ENCODE results near the gene PSD2.

The PSD2 gene

DNA sequence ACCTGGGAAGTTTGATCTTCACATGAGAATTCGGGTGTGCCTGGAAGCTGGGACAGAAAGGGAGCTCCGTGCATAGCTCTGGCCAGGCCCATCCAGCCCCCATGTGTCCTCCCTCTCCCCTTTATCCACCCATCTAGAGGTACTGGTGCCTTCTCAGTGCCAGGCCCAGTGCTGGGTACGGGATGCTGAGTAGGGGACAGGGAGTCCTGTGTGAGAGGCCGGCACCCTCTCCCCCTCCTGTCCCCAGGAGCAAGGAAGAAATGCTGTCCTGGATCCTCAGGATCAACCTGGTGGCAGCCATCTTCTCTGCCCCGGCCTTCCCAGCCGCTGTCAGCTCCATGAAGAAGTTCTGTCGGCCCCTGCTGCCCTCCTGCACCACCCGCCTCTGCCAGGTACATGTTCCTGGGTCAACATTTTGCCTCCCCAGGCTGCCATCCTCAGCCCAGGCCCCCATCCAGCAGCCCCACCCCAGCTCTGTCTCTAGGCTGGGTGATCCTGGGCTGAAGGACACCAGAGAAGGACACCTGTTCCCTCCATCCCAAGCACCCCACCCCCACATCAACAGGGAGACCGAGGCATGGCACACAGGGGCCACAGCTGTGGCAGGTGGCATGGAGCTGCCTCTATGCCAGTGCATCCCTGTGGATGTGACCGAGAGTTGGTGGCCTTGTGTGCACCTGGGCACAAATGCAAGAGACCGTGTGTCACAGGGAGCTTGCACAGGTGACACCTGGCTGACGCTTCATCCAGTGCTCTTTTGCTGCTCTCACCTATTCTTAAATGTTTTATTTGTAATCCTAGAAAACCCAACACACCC, 43.0 kb downstream of the PSD2 start:
- no peak for DNase-seq

DNA sequence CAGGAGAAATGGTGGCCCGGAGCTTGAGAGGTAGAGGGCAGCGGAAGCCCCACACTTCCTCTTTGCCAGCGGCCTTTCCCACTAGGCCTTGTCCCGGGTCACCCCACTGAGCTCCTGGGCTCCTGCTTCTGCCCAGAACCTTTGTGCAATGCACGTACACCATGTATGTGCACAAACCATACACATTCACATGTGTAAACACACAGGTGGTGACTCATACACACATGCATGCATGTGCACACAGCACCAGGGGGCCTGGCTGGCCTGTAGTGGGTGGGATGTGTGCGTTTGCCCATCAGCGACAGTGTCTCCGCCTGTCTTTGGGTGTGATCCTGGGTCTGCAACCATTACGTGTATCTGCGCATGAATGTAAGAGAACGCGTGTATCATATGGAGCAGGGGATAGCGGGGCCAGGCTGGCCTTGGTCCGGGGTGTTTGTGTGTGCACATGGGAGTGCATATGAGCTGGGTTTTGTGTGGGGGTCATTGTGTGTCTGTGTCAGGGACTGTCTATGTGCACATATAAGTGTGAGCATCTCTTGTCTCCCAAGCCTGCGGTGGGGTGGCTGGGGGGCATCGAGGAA, 43.7 kb downstream of the PSD2 start:
- no peak for DNase-seq

DNA sequence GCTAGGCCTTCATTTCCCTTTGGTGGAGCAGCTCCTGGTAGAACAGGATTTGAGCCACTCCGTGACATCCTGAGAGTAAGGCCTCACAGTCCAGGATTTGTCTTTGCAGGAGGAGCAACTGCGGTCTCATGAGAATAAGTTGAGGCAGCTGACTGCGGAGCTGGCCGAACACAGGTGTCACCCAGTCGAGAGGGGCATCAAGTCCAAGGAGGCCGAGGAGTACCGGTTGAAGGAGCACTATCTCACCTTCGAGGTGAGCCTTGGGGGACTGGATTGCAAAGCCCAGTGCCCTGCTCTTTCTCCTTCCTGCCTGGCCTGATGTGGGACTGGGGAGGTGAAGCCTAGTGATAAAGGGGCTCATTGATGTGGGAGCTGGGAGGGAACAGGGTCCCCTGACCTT, 44.3 kb downstream of the PSD2 start:
- no peak for DNase-seq

DNA sequence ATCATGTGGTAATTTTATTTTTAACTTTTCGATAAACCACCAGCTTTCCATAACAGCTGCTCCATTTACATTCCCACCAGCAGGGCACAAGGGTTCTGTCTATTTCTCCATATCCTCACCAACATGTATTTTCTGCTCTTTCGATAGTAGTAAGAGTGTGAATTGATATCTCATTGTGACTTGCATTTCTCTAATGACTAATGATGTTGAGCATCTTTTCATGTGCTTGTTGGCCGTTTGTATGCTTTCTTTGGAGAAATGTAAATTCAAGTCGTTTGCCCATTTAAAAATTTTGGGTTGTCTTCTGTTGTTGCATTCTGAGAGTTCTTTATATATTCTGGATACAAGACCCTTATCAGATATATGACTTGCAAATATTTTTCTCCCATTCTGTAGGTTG, 45.9 kb downstream of the PSD2 start:
- DNase-seq, result no peak

DNA sequence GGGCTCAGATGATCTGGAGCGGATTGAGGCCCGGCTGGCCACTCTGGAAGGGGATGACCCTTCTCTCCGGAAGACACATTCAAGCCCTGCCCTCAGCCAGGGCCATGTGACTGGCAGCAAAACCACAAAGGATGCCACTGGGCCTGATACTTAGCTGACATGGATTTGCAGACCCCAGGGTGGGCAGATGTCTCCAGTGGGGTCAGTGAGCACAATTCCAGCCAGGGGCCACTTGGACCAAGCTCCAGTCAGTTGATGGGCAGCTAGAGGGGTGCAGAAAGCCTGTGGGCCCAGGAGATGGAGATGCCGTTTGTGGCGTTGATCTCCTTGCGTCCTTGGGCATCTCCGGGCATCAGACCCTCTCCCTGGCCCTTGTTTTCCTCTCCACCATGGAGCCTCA, 46.7 kb downstream of the PSD2 start:
- DNase-seq, result no peak

DNA sequence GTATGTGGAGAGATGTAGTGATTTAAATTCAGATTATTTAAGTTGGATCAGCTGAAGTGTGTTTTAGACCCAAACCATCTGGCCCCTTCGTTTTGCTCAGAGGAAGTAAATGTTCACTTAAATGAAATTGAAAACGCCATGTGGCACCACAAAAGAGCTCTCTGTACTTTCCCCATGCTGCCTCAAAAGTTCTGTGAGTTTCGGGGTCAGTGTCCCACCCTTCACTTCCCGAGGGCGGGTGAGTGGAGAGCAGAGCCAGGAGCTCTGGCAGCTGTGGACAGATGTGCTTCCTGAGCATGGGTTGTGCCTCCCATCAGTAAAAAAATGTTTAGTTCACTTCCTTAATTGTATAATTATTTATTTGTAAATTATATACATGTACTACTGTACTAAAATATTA, 48.4 kb downstream of the PSD2 start:
- DNase-seq, result no peak

DNA sequence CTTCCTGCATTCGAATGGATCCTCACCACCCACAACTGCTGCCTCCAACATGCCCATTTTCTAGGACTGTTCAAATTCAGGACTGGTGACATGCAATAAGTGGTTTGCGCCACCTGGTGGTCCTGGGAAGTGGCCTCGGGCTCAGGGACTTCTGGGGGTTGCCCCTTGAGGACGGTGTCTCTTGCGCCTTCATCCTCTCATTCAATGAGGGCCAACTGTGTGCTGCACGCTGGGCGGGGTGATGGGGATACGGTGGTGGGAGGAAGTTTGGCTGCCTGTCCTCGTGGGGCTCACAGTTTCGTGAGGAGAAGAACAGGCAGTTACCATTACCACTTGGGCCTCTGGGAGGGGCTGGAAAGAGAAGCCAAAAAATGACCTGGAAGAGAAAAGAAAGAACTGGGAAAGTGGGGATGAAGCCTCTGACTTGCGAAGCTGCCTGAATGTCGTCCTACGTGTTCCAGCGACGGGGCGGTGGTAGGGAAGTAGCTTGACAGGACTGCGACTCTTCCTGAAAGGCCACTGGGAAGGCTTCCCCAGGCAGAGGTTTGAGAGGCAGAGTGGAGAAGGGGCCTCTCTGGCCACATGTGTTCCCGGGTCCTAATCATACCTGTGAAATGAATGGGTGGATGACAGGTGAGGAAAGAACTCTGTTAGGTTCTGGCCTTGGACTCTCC, 49.0 kb downstream of the PSD2 start:
- DNase-seq, result peak; percentile 17

DNA sequence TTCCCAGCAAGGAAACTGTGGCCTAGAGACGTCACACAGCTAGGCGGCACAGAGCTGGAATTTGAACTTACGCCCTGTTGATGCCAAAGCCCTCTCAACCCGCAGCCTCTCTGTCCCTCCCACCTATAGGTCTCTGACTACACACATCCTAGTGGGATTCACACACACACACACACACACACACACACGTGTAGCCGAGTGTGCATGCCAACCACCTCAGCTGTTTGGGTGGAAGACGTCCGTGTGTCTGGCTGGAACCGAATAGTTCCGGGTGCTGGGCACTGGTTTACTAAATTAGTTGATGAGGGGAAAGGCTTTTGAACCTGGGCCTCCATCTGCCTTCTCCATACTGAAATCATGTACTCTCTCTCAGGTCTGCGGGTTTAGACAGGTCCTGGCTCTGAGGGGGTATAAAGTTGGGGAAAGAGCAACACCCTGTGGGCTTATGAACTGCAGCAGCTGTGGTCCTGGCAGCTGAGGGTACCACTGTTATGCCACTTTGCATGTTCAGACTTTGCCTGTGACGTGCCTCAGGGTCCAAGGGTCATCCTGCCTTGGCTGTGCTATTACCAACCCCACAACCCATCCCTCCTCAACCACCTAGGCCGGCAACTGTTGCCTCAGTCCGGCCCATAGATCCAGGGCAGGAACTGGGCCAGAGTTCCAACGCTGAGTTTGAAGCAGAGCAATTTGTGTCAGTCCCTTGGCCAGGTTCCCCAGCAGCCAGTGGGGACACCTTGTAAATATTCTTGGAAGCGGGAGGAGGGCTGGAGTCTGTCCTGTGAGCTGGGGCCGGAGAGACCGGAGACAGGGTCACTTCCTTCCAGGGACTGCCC, 50.5 kb downstream of the PSD2 start:
- DNase-seq, result no peak

DNA sequence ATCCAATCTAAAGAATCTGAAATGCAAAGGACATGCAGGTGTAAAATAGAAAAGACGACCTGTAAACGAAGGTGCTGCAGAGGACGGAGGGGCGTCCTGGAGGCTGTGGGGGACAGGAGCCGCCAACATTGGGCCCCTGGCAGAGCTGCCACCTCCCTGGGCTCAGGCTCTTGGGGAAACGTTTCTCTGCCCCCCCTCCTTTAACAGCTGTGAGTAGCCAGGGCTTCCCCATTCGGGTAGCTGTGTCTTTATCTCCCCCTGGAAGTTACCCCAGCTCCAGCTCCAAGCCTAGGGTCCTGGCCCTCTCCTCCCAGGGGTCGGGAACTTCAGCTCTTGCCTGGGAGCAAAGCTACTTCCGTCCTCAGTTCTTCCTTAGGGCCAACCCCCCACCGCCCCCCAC, 51.5 kb downstream of the PSD2 start:
- DNase-seq, result no peak

DNA sequence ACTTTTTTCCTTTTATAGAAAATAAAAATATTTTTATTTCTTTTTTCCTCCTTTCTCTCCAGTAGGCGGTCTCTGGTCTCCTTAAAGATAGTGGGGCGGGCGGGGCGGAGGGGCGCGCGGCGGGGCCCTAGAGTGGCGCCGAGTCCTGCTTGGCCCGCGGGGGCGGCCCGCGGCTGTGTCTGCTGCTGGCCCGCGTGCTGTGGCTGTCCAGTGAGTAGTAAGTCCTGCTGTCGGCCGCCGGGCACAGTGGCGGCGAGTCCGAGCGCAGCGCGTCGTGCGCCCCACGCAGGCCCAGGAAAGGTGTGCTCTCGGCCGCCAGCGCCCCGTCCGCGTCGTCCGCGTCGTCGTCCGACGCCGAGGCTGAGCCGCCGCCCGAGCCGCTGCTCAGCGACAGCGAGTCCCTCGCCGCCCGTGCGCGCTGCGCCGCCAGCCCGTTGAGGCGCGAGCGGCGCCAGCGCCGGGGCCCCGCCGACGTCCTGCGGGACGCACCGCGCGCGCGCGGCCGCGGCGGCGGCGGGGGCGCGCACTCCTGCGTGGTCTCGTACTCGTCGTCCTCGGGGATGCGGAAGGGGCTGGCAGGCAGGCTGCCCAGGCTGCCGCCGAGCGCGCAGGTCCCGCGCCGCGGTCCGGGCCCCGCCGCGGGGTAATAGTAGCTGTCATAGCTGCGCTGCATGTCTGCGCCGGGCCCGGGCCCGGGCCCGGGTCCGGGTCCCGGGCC, 52.3 kb downstream of the PSD2 start:
- no peak for DNase-seq

DNA sequence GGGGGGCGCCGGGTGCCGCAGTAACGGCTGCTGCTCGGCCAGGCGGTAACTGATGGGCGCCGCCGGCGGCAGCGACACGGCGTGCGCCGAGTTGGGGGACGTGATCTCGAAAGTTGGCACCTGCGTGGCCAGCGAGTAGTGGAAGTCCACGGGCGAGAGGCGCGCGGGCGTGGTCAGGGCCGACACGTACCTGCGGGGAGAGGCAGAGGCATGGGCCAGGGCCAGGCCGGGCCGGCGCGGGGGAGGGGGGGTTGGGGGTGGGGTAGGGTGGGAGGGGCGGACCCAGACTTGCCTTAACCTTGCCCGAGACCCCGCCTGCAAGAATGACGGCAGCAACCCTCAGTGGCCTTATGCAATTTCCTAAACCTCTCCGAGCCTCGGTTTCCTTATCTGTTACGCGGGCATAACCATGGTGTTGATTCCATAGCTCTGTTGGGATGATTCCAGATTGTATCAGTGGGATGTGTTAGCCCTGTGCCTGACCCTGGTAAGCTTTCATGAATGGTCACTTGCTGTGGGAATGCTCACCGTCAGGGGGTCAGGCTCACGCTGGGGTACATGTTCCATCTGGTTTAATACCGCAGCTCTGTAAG, 53.0 kb downstream of the PSD2 start:
- no peak for DNase-seq

DNA sequence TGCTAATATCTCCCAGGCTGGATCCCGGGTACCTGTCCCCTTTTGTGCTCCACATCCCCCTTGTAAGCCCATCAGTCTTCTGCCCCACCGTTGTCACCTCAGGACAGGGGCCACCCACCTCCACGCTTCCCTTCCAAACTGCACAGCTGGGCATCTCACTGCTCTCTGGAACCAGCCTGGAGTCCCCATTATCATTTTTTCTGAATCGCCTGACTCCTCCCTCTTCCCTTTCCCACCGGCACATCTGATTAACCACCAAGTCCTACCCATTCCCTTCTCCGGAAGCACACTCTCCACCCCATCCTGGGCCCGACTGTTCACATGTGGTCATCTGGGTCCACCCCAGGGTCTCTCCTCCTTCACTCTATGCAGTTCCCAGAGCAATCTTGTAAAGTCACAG, 53.9 kb downstream of the PSD2 start:
- no peak for DNase-seq

DNA sequence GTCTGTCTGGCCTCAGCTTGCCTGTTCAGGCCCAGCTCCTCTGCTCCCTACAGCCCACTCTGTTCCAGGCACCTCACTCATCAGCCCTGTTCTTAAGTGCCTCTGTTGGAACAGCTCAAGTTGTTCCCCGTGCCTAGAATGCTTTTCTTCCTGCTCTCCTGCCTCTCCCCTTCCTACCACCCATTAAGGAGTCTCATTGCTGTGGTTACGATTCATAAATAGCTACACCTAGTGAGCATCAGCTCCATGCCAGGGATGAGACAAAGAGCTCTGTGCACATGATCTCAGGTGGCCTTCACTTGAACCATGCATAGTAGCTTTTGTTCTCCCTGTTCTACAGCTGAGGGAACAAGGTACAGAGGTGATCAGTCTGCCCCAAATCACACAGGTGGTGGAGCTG, 54.3 kb downstream of the PSD2 start:
- DNase-seq, result no peak

DNA sequence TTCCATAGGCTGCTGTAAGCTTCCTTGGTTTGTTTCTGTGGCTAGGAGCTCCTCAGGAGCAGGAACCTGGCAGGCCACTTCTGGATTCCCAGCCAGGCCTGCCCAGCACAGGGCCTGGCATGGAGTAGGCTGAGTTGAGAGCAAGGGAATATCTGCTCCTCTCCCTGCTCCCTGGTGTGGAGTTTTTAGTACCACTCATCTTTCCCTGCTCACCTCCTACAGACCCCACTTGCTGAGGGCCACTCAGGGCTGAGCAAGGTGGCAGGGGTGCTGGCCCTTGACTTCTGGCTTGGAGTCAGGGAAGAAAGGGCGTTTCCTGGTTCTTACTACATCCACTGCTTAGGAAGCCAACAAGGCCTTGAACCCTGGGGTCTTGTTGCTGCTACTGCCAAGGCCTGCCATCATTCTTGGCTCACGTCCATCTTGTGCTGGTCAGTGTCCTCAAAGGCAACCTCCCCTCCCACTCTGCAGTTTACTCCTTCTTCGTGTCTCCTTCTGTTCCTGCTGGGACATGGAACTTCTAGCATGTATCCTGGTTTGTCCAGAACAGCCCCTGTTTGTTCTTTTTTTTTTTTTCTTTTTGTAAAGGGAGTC, 54.9 kb downstream of the PSD2 start:
- no peak for DNase-seq

DNA sequence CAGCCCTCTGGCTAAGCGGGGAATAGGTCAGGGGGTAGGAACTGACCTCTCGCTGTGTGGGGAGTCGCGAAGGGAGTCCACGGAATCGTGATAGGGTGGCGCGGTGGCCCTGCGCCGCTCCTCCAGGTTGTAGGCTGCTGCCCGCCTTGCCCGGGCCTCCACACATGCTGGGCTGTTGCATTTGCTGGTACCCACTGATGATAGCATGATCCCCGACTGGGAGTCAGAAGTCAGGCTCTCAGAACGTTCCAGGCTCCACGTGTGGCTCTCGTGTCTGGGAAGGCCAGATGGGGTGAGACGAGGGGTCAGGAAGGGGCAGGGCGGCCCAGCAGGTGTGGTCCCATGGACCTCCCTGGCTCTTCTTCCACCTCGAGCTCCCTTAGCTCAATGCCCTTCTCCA, 56.0 kb downstream of the PSD2 start:
- DNase-seq, result no peak

DNA sequence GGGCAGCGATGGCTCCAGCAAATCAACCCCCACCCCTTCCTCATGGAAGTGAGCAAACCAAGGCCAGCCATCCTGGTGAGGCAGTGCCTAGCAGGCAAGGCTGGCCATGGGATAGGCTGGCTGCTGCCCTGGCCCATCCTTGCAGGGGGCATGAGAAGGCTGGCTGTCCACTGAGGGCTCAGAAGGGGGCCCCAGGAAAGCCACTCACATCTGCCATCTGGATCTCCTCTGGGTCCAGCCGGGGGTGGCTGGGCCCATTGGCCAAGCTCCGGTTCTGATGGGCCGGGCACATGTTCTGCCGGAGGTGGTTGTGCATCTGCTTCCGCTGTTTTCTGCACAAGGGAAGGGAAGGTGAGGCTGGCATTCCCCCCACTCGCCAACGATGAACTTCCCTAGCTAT, 57.1 kb downstream of the PSD2 start:
- no peak for DNase-seq

DNA sequence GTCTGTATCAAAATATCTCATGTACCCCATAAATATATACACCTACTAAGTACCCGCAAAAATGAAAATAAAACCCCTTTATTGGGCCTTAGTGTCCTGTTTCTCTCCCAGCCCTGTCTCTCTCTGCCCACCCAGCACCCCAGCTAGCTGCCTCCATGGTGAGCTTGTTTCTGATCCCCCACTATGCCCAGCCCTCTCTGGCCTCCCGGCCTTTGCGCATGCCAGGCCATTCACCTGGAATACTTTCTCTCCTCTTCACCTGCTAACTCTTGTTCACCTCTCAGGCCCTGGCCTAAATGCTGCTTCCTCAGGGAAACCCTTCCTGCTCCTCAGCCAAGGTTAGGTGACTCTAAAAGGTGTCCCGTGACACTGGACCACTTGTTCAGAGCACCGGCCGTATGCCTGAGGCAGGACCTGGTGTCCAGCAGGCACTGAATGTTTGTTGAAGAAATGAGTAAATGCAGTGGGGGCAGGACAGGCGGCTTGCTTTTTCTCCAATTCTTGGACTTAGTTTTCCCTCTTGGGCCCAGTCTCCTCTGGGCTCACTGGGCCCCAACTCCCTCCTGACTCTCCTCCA, 58.5 kb downstream of the PSD2 start:
- DNase-seq, result no peak

DNA sequence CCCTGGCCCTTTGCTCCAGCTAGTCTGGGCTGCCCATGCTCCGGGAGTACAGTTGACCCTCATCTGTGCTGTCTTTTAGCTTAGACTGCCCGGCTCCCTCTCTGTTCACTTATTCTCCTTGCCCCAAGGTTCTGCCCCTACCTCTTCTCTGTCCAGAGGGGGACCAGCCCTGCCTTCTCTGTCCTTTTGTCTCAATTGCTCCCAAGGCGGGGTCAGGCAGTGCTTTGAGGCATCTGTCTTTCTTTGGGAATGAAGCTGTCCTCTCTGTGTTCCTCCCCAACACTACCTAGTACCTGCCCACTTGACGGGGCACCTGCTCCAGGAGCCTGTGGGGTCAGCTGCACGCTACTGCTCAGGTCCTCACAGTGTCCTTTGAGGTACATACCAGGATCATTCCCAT, 59.3 kb downstream of the PSD2 start:
- no peak for DNase-seq

DNA sequence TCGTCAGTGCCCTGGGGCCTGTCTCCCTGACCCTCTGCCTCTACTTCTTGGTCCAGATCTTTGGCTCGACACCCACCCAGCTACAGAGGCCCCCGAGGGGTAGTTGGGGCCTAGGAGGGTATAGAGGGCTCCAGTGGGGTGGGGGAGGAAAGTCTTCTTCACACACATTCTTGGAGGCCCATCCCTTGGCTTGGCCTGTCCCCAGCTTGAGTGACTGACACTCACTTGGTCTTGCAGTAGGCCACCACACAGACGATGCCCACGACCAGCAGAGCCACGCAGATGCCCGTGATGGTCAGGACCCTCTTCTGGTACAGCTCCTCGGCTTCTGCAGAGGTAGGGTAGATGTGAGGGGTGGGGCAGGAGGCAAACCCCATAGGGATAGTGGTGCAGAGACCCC, 59.8 kb downstream of the PSD2 start:
- DNase-seq, result no peak

DNA sequence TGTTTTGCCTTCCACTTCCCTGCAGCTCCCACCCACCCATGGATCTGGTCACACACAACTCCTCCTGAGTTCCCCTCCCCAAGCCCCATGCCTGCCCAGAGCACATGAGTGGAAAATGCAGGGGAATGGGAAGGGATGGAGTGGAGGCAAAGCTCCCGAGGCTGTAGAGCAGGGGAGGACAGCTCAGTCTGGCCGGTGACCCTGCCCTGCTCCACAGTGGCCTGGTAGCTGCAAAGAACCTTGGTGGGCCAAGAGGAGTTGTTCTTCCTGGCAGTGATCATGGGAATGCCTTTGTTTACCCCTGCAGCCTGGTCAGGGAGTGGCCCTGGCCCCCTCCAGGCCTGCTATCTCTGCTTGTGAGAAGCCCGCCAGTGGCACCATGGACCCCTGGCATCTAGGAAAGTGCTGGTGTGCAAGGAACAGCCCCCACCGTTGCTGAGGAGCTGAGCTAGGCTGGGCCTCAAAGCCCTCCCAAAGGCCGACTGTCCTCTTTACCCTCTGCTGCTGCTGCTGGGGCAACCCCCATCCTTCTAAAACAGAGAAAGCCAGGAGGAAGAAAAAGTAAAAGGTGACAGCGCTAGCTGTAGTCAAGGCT, 60.4 kb downstream of the PSD2 start:
- no peak for DNase-seq

DNA sequence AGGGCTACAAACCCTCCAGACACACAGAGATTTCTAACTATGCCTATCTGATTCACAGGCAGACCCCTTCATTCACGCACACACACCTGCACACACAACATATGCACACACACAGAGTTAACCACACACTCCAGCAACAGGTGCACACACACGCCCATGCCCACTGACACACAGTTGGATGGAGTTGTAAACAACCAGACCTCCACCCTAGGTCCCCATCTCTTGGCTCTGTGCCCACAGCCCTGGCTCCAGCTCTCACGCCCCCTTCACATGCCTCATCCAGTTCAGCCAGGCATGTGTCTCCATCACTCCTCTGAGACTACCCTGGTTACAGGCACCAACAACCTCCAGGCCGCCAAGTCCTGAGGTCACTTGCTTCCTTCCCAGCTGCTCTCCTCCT, 61.1 kb downstream of the PSD2 start:
- no peak for DNase-seq
